Neural cell (in vitro differentiated cells): ENCODE results near the gene NPHP4. TPM values are rescaled to one million over a fixed set of nuclear protein-coding genes. Genes with fewer than 3 reads are reported as not detected.

Source experiments
- H2AFZ ChIP-seq: fragments of 200-600, 300-800 bp; sonication (generic), shearing (Covaris generic); 2 replicates; pipeline ENCODE4 v1.6.0; 2014; ENCODE audit warnings: low read depth, mild to moderate bottlenecking, antibody characterized with exemption, low read length, moderate library complexity
- H3F3A ChIP-seq: fragments of 200-600 bp; shearing (Covaris generic); 2 replicates; pipeline ENCODE4 v1.6.1; 2016; ENCODE audit warnings: mild to moderate bottlenecking, moderate library complexity, mixed read lengths, antibody characterized with exemption, low read length; ENCODE audit not compliant: insufficient read depth, poor library complexity, severe bottlenecking
- H3K27ac ChIP-seq: fragments of 200-600, 300-800 bp; sonication (generic), shearing (Covaris generic); 2 replicates; pipeline ENCODE4 v1.5.1; 2014; ENCODE audit warnings: mild to moderate bottlenecking, low read length, moderate library complexity
- H3K27me3 ChIP-seq: fragments of 300-800, 200-600 bp; sonication (generic), shearing (Covaris generic); 2 replicates; pipeline ENCODE4 v1.6.0; 2014; ENCODE audit warnings: mild to moderate bottlenecking, low read depth, low read length, moderate library complexity; ENCODE audit not compliant: insufficient read depth
- H3K36me3 ChIP-seq: fragments of 300-800, 200-600 bp; sonication (generic), shearing (Covaris generic); 2 replicates; pipeline ENCODE4 v1.5.1; 2014; ENCODE audit warnings: mild to moderate bottlenecking, antibody characterized with exemption, low read length, moderate library complexity; ENCODE audit not compliant: insufficient read depth
- H3K4me2 ChIP-seq: fragments of 300-800, 200-600 bp; sonication (generic), shearing (Covaris generic); 2 replicates; pipeline ENCODE4 v1.6.0; 2014; ENCODE audit warnings: mild to moderate bottlenecking, low read length
- H3K4me3 ChIP-seq: fragments of 300-800, 200-600 bp; sonication (generic), shearing (Covaris generic); 2 replicates; pipeline ENCODE4 v1.5.1; 2014; ENCODE audit warnings: mild to moderate bottlenecking, low read length, moderate library complexity
- H3K79me2 ChIP-seq: fragments of 200-600 bp; shearing (Covaris generic); replicated peaks from 2 replicates; pipeline ENCODE4 v1.6.0; 2014; ENCODE audit warnings: mild to moderate bottlenecking, low read length, moderate library complexity; ENCODE audit not compliant: insufficient read depth
- H3K9ac ChIP-seq: fragments of 300-800, 200-600 bp; sonication (generic), shearing (Covaris generic); 2 replicates; pipeline ENCODE4 v1.6.1; 2016; ENCODE audit warnings: mild to moderate bottlenecking, low read length, mixed read lengths
- H3K9me2 ChIP-seq: fragments of 200-600 bp; shearing (Covaris generic); 2 replicates; pipeline ENCODE4 v1.6.1; 2016; ENCODE audit warnings: mild to moderate bottlenecking, low read length, mixed read lengths; ENCODE audit not compliant: insufficient read depth
- H3K9me3 ChIP-seq: fragments of 200-600, 300-800 bp; sonication (generic), shearing (Covaris generic); 2 replicates; pipeline ENCODE4 v1.6.1; 2016; ENCODE audit warnings: mild to moderate bottlenecking, mixed run types, low read length, moderate library complexity, mixed read lengths
- H4K20me1 ChIP-seq: fragments of 200-600 bp; shearing (Covaris generic); 2 replicates; pipeline ENCODE4 v1.6.1; 2016; ENCODE audit warnings: mild to moderate bottlenecking, mixed run types; ENCODE audit not compliant: insufficient read depth
- CTCF ChIP-seq: fragments of 450-650 bp; IDR thresholded peaks from 2 replicates; pipeline ENCODE4 v1.5.1; 2014; ENCODE audit warnings: antibody characterized with exemption, mild to moderate bottlenecking, moderate library complexity; ENCODE audit not compliant: poor library complexity, severe bottlenecking
- EP300 ChIP-seq: fragments of 450-650 bp; conservative IDR thresholded peaks from 2 replicates; pipeline ENCODE4 v1.6.1; 2014; ENCODE audit warnings: antibody characterized with exemption, mild to moderate bottlenecking, moderate library complexity; ENCODE audit not compliant: poor library complexity, severe bottlenecking
- EZH2 ChIP-seq: fragments of 200-600, 300-800 bp; shearing (Covaris generic), sonication (generic); IDR thresholded peaks from 2 replicates; pipeline ENCODE4 v1.6.1; 2014; ENCODE audit warnings: antibody characterized with exemption, low read length, borderline replicate concordance, mild to moderate bottlenecking; ENCODE audit not compliant: insufficient read depth, poor library complexity, severe bottlenecking
- MXI1 ChIP-seq: fragments of 450-650 bp; conservative IDR thresholded peaks from 2 replicates; pipeline ENCODE4 v1.6.1; 2014; ENCODE audit warnings: antibody characterized with exemption, mild to moderate bottlenecking; ENCODE audit not compliant: poor library complexity, severe bottlenecking
- POLR2AphosphoS5 ChIP-seq: IDR thresholded peaks from 2 replicates; pipeline ENCODE4 v1.6.1; 2012
- RAD21 ChIP-seq: fragments of 450-650 bp; conservative IDR thresholded peaks from 2 replicates; pipeline ENCODE4 v1.6.1; 2014; ENCODE audit warnings: antibody characterized with exemption, mild to moderate bottlenecking, moderate library complexity
- REST ChIP-seq: IDR thresholded peaks from 2 replicates; pipeline ENCODE4 v1.6.1; 2012; ENCODE audit warnings: borderline replicate concordance
- SMC3 ChIP-seq: fragments of 450-650 bp; conservative IDR thresholded peaks from 2 replicates; pipeline ENCODE4 v1.6.1; 2014; ENCODE audit warnings: antibody characterized with exemption, mild to moderate bottlenecking, moderate library complexity; ENCODE audit not compliant: poor library complexity
- TAF1 ChIP-seq: IDR thresholded peaks from 2 replicates; pipeline ENCODE4 v1.6.1; 2012; ENCODE audit warnings: low read depth
- polyA plus RNA-seq: library from polyadenylated mRNA; depleted of rRNA; stranded (reverse); fragments of >200 nt; gene quantifications from 2 replicates; pipeline ENCODE4 v1.2.3, GENCODE V29; 2014

NPHP4 gene
- polyA plus RNA-seq, 1 donor from 2014 or later = 17.1 TPM

GRCh38 chr1:5989286-5989605 is 3.0 kb downstream of the NPHP4 start:
- Histone ChIP-seq H3K4me3 (no peak overlapping the region), H3K4me2 (no peak overlapping the region), H3K79me2 (peaks cover 41% of the 10 kb centered on the region), H3F3A (no peaks in the 10 kb centered on the region), H2AFZ (no peak overlapping the region), H3K27ac (no peak overlapping the region), H3K9me2 (no peaks in the 10 kb centered on the region), H3K27me3 (no peaks in the 10 kb centered on the region), H3K9me3 (no peaks in the 10 kb centered on the region), H3K9ac (no peak overlapping the region), H4K20me1 (no peaks in the 10 kb centered on the region), H3K36me3 (no peaks in the 10 kb centered on the region)
- no peak for TF ChIP-seq RAD21
- TF ChIP-seq EZH2 = no peak
- no peak for TF ChIP-seq TAF1
- TF ChIP-seq MXI1 = no peak
- no peak for TF ChIP-seq POLR2AphosphoS5
- no peak for TF ChIP-seq EP300

GRCh38 chr1:5988596-5989285 is 3.5 kb downstream of the NPHP4 start:
- Histone ChIP-seq H3F3A (no peaks in the 10 kb centered on the region), H3K4me2 (no peak overlapping the region), H3K27ac (no peak overlapping the region), H3K79me2 (peaks cover 41% of the 10 kb centered on the region), H3K36me3 (no peaks in the 10 kb centered on the region), H4K20me1 (no peaks in the 10 kb centered on the region), H3K27me3 (no peaks in the 10 kb centered on the region), H3K4me3 (no peak overlapping the region), H3K9ac (no peak overlapping the region), H3K9me3 (no peaks in the 10 kb centered on the region), H3K9me2 (no peaks in the 10 kb centered on the region), H2AFZ (no peak overlapping the region)
- no peak for TF ChIP-seq RAD21
- TF ChIP-seq MXI1 = no peak
- TF ChIP-seq TAF1 = no peak
- no peak for TF ChIP-seq EP300
- no peak for TF ChIP-seq SMC3
- no peak for TF ChIP-seq REST
- TF ChIP-seq POLR2AphosphoS5 = no peak
- TF ChIP-seq EZH2 = no peak
- TF ChIP-seq CTCF = no peak

GRCh38 chr1:5986018-5986417 is 6.2 kb downstream of the NPHP4 start:
- Histone ChIP-seq H3F3A (no peaks in the 10 kb centered on the region), H4K20me1 (no peaks in the 10 kb centered on the region), H3K79me2 (peaks cover 41% of the 10 kb centered on the region), H3K4me2 (no peak overlapping the region), H3K27ac (no peak overlapping the region), H3K9ac (no peak overlapping the region), H3K9me3 (no peaks in the 10 kb centered on the region), H3K9me2 (no peaks in the 10 kb centered on the region), H3K36me3 (no peaks in the 10 kb centered on the region), H3K4me3 (no peak overlapping the region), H3K27me3 (no peaks in the 10 kb centered on the region), H2AFZ (no peak overlapping the region)
- TF ChIP-seq REST = no peak
- no peak for TF ChIP-seq EP300
- TF ChIP-seq CTCF = no peak
- no peak for TF ChIP-seq EZH2
- no peak for TF ChIP-seq POLR2AphosphoS5
- TF ChIP-seq SMC3 = no peak
- no peak for TF ChIP-seq MXI1
- TF ChIP-seq RAD21 = no peak
- TF ChIP-seq TAF1 = no peak
